Nucleus accumbens (tissue), 56 donors: ENCODE results near the gene S100A7A.
A peak's percentile ranks its signal among the peaks of the same experiment; 100 is the strongest.
"Not testable (repeated sequence)": the region's sequence is repeated elsewhere in the genome, so short reads cannot be mapped to it uniquely, and the experiment has no call there.

Source experiments
- DNase-seq, 56 donors: peaks; one replicate each; lab custom pipeline; 2025; lab: John Stamatoyannopoulos, UW

S100A7A gene

DNA sequence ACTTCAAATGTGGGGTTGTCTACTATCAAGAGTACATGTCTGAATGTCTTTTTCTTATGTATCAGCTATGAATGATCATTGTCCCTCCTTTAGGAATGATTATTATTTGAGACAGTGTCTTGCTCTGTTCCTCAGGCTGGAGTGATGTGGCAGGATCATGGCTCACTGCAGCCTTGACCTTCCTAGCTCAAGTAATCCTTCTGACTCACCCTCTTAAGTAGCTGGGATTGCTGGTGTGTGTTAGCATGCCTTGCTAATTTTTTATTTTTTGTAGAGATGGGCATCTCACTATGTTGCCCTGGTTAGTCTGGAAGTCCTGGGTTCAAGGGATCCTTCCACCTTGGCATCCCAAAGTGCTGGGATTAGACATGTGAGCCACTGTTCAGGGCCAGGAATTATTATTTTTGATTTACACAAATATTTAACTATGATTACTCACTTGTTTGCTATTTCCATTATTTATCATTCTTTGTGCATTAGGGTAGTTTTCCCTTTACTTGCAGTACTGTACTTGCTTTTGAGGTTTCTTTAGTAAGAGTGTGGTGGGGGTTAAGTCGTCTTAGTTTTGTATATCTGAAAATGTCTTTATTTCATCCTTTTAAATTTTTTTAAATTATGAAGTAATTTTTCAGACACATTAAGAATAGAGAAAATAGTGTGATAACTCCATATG lies 31.3 kb downstream of the S100A7A start:
- no peak for DNase-seq

GRCh38 chr1:153448851-153449250 lies 32.5 kb downstream of the S100A7A start:
- DNase-seq, result not testable (repeated sequence)

GRCh38 chr1:153456396-153456795 lies 40.1 kb downstream of the S100A7A start:
- no peak for DNase-seq

DNA sequence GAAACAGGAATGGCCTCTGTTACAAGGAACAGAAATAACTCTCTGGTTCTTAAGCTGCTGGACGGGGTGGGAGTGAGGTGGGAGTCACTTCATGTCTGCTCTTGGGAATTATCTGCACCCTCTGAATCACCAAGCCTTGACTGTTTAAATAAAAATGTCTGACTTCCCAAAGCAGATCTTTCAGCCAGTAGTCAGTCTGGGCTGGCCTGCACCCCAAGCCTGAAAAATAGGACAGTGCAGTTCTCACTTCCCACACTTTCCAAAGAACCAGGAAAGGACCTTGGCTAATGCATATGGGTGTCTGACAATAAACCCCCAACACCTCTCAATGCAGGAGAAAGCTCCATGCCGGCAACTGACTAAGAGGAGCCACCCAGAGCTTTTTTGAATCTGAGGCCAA lies 43.3 kb downstream of the S100A7A start:
- no peak for DNase-seq

GRCh38 chr1:153460551-153460950 lies 44.2 kb downstream of the S100A7A start, which contains the start of gene S100A7:
Gene S100A7, minus strand, starts transcription at chr1:153460651. Its CDS starts 1,638 bp downstream, at chr1:153459013.
- DNase-seq, result no peak

DNA sequence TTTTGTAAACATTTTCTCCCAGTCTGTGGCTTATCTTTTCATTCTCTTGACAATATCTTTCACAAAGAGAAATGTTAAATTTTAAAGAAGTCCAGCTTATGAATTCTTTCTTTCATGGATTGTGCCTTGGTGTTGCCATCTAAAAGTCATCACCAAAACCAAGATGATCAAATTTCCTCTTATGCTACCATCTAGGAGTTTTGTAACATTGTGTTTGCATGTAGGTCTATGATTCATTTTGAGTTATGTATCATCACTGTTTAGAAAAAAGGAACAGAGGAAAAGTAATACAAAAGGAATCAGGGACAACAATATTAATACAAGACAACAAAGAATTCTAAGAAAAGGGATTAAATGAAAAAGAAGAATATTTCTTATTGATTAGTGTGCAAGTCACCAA lies 46.4 kb downstream of the S100A7A start:
- not testable (repeated sequence) for DNase-seq

- peak in 10 of 56 donors; percentile 3 to 33 (median 6) for DNase-seq
Measured at GRCh38 chr1:153465811-153466636, 49.7 kb downstream of the S100A7A start.

DNA sequence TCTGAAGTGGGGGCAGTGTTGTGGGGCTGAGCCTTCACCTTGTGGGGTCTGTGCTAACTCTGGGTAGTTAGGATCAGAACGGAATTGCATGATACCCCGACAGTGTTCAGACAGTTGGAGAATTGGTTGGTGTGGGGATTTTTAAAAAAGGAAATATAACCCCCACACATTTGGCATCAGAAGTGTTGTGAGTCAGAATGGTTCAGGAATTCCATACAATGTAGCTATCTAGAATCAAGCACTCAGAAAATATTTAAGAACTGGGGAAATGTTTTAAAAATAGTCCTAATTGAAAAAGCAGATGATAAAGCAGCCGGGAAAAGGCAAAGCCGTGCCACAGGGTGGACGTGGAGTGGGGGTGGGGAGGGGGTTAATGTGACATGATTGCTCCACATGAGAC lies 50.6 kb downstream of the S100A7A start:
- DNase-seq, result no peak

GRCh38 chr1:153470707-153471106 lies 54.4 kb downstream of the S100A7A start:
- DNase-seq, result no peak
